ENCODE data around the gene UCN. TPM values are rescaled to one million over a fixed set of nuclear protein-coding genes. Genes with fewer than 3 reads are reported as not detected.
"Not testable (repeated sequence)": the region's sequence is repeated elsewhere in the genome, so short reads cannot be mapped to it uniquely, and the experiment has no call there.

Gene UCN
- total RNA-seq, 1 experiment from 2014 or later, result 4.6 TPM

DNA sequence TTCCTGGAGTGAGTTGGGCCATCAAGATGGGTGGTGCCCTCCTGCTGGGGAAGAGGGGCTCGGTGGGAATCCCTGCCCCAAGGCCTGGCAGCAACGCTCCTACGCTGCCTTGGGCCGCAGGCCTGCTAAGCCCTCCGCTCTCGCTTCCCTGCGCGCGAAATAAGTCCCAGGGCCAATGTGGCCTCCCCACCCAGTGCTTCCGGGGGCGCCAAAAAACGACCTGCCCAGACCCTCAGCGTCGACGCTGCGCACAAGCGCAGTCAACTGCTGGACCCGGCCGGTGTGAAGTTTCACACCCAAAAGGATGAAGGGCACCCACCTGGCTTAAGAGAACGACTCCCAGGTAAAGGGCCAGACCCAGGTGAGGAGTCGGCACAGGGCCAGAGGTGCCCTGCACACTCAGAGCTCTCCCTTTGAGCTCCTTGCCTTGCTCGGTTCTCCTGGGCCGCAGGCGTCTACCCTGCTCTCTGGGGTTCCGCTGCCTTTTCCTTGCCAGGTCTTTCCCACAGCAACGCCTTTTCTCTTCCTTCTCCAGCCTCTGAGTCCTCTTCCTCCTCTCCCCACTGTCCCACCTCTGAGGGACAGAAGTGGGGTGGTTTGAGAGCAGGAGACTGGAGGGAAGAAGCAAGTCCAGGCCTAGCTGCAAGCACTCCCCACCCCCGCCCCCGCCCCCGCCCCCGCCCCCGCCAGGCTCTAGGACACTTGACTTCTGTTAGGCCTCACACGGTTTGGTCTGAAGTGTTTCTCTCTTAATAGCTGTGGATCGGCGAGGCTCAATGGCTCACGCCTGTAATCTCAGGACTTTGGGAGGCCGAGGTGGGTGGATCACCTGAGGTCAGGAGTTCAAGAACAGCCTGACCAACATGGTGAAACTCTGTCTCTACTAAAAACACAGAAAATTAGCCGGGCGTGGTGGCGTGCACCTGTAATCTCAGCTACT, 32.8 kb downstream of the UCN start, which contains the start of gene DNAJC5G:
DNAJC5G (plus strand) TSS at position 223 of the 940 bp plus-strand sequence. CDS start 1,296 bp downstream, outside the sequence.
- no peaks in the 10 kb centered on the region for H3K9me3 Mint-ChIP-seq (ENCODE audit: low read depth, unreplicated experiment)
- intact Hi-C loops (cut with micrococcal nuclease; ENCODE audit: unreplicated experiment), result no loop called here
- H3K4me3 Mint-ChIP-seq (ENCODE audit: low read depth, unreplicated experiment), result no peak within 1 kb of the TSS
- DNase-seq, result no peak
- BruUV-seq (replicated peaks), result no TSS peak
- TF ChIP-seq, protein P1, sequence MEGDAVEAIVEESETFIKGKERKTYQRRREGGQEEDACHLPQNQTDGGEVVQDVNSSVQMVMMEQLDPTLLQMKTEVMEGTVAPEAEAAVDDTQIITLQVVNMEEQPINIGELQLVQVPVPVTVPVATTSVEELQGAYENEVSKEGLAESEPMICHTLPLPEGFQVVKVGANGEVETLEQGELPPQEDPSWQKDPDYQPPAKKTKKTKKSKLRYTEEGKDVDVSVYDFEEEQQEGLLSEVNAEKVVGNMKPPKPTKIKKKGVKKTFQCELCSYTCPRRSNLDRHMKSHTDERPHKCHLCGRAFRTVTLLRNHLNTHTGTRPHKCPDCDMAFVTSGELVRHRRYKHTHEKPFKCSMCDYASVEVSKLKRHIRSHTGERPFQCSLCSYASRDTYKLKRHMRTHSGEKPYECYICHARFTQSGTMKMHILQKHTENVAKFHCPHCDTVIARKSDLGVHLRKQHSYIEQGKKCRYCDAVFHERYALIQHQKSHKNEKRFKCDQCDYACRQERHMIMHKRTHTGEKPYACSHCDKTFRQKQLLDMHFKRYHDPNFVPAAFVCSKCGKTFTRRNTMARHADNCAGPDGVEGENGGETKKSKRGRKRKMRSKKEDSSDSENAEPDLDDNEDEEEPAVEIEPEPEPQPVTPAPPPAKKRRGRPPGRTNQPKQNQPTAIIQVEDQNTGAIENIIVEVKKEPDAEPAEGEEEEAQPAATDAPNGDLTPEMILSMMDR (IDR thresholded peaks at IDR 0.05; ENCODE audit: unreplicated experiment), result no peak
- no peak within 1 kb of the TSS for H3K27ac Mint-ChIP-seq (ENCODE audit: unreplicated experiment)
- CTCF ChIA-PET, result interaction anchor here (0.6 kb wide), 1 partner anchor 18 kb away, joined by 4 read pairs; no protein-coding TSS in a partner anchor
- H3K36me3 Mint-ChIP-seq (ENCODE audit: insufficient read depth, unreplicated experiment), result no peaks in the 10 kb centered on the region
- peaks cover 11% of the 10 kb centered on the region for H3K4me1 Mint-ChIP-seq (ENCODE audit: low read depth, unreplicated experiment)
- H3K27me3 Mint-ChIP-seq (ENCODE audit: unreplicated experiment), result peaks cover 65% of the 10 kb centered on the region

DNA sequence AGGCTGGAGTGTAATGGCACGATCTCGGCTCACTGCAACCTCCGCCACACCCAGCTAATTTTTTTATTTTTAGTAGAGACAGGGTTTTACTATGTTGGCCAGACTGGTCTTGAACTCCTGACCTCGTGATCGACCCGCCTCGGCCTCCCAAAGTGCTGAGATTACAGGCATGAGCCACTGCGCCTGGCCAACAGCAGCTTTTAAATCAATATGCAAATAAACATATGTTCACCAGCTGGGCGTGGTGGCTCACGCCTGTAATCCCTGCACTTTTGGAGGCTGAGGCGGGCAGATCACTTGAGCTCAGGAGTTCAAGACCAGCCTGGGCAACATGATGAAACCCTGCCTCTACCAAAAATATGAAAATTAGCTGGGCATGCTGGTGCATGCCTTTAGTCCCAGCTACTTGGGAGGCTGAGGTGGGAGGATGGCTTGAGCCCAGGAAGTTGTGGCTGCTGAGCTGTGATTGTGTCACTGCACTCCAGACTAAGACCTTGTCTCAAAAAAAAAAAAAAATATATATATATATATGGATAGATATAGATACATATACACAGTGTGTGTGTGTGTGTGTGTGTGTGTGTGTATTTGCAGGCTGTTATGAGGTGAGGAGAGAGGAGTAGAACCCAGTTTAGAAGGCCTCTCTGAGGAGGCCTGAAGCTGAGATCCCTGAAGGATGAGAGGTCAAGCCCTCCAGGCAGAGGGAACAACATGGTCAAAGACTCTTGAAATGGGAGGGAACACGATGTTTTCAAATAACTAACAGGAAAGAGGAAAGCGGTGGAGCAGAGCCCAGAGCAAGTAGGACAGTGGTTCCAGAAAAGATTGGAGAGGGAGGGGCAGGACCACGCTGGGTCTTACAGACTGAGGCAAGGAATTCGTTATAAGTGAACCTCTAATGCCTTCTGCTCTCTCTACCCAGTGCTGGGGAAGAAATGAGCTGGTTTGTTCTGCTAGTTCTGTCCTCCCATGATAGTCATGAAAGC, 35.4 kb downstream of the UCN start:
- H3K36me3 Mint-ChIP-seq (ENCODE audit: insufficient read depth, unreplicated experiment); H3K4me3 Mint-ChIP-seq (ENCODE audit: low read depth, unreplicated experiment); H3K9me3 Mint-ChIP-seq (ENCODE audit: low read depth, unreplicated experiment); H3K27ac Mint-ChIP-seq (ENCODE audit: unreplicated experiment); intact Hi-C loops (cut with micrococcal nuclease; ENCODE audit: unreplicated experiment); BruUV-seq (replicated peaks); DNase-seq; H3K4me1 Mint-ChIP-seq (ENCODE audit: low read depth, unreplicated experiment): not testable (repeated sequence)
- CTCF ChIA-PET, result interaction anchor here (0.7 kb wide), 1 partner anchor 69 kb away, joined by 3 read pairs; no protein-coding TSS in a partner anchor
- H3K27me3 Mint-ChIP-seq (ENCODE audit: unreplicated experiment), result peaks cover 43% of the 10 kb centered on the region

DNA sequence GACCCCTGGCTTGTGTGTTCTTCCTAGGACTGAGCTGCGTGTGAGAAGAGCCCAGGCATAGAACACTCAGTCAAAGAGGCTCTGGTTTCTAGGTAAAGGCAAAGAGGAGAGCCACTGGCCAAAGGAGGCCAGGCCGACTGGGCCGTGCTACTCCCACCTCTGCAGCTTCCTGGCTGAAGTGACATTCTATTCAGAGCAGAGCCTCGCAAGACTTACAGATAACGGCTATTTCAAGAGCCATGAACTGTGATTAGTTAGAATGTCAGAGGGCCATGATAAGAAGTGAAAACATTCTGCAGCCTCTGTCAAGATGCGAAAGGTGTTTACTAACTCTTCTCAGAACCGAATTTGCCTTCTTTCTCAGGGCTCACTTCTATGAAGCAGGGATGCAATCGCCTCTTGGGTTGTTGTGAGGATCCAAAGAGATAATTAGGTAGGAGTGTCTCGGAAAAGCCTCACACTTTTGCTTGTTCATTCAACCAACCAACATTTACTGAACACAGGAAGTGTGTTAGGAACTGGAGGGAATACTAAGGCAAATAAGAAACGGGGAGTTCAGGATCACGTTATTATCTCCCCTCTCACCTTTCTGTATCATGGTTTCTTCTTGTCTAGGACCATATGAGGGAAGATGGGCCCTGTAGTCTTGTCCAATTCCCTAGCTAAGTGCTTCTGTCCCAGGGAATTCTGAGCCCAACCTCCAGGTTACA, 36.5 kb downstream of the UCN start:
- Mint-ChIP-seq H3K27me3 (ENCODE audit: unreplicated experiment) (peaks cover 33% of the 10 kb centered on the region), H3K4me1 (ENCODE audit: low read depth, unreplicated experiment) (no peaks in the 10 kb centered on the region), H3K27ac (ENCODE audit: unreplicated experiment) (no peak overlapping the region), H3K36me3 (ENCODE audit: insufficient read depth, unreplicated experiment) (no peaks in the 10 kb centered on the region), H3K9me3 (ENCODE audit: low read depth, unreplicated experiment) (no peaks in the 10 kb centered on the region), H3K4me3 (ENCODE audit: low read depth, unreplicated experiment) (no peak overlapping the region)
- TF ChIP-seq, protein P1 (IDR thresholded peaks at IDR 0.05; ENCODE audit: unreplicated experiment), result no peak
- no TSS peak for BruUV-seq (replicated peaks)
- DNase-seq, result no peak
- CTCF ChIA-PET, result interaction anchor here (0.6 to 0.7 kb wide), 3 partner anchors 21 to 82 kb away, joined by 3 to 4 read pairs (median 3); no protein-coding TSS in a partner anchor
- intact Hi-C loops (cut with micrococcal nuclease; ENCODE audit: unreplicated experiment), result no loop called here

DNA sequence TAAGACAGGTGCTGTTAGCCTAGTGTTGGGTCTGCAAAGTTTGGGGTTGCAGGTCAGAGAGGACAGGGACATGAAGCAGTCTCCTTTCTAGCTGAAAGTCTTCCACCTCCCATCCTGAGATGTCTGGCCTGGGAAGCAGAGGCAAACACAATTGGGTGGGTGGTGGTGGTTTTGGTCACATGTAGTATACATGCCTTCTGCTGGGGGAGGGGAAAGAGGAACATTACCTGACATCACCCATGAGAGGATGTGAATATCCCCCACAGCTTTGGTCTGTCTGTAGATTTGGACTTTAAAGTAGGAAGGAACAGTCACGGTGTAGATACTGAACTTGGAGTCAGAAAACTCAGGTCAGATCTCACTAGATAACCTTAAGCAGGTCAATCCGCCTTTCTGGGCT, 37.6 kb downstream of the UCN start:
- H3K36me3 Mint-ChIP-seq (ENCODE audit: insufficient read depth, unreplicated experiment), result no peaks in the 10 kb centered on the region
- no peak overlapping the region for H3K27ac Mint-ChIP-seq (ENCODE audit: unreplicated experiment)
- TF ChIP-seq, protein P1 (IDR thresholded peaks at IDR 0.05; ENCODE audit: unreplicated experiment), result no peak
- no peaks in the 10 kb centered on the region for H3K9me3 Mint-ChIP-seq (ENCODE audit: low read depth, unreplicated experiment)
- H3K4me3 Mint-ChIP-seq (ENCODE audit: low read depth, unreplicated experiment), result no peak overlapping the region
- no peak for DNase-seq
- intact Hi-C loops (cut with micrococcal nuclease; ENCODE audit: unreplicated experiment), result no loop called here
- no TSS peak for BruUV-seq (replicated peaks)
- no peaks in the 10 kb centered on the region for H3K4me1 Mint-ChIP-seq (ENCODE audit: low read depth, unreplicated experiment)
- peaks cover 22% of the 10 kb centered on the region for H3K27me3 Mint-ChIP-seq (ENCODE audit: unreplicated experiment)
- CTCF ChIA-PET, result interaction anchor here (1.2 kb wide), 1 partner anchor 9 kb away, joined by 3 read pairs; no protein-coding TSS in a partner anchor

All from Calu3 (cell line).